ENCODE results near the gene ANXA10. TPM values are rescaled to one million over a fixed set of nuclear protein-coding genes. Genes with fewer than 3 reads are reported as not detected.

ANXA10 gene
- total RNA-seq, 1 experiment from 2014 or later = 0.24 TPM

Other genes with a start within 250 kb of the ANXA10 start
- gene DDX60, start 226.2 kb downstream of the ANXA10 start, total RNA-seq (2014; rRNA removed; shearing (Covaris generic)) = 13.9 and 16.1 TPM in 2 replicates

All from RPMI7951 (cell line).